Activated CD8-positive, alpha-beta T cell treated with anti-CD3 and anti-CD28 coated beads for 36 hours (primary cell): Measurements from ENCODE around the gene STPG1. TPM values are rescaled to one million over a fixed set of nuclear protein-coding genes. Genes with fewer than 3 reads are reported as not detected.
A peak's percentile ranks its signal among the peaks of the same experiment; 100 is the strongest.

ENCODE experiments used
- ATAC-seq: fragments of 200-7000 bp; cut with Tn5 transposase; one replicate; pipeline ENCODE4 v1.10.0; 2021; ENCODE audit warnings: mild to moderate bottlenecking, moderate library complexity
- CTCF ChIA-PET: fragments of 350-600 bp; sonication (Branson Sonifier 250); formaldehyde crosslinking; loops from one replicate; lab custom pipeline; 2021; ENCODE audit warnings: antibody characterized with exemption; lab: Charles Lee
- POLR2A ChIA-PET: fragments of 350-600 bp; sonication (Branson Sonifier 250); formaldehyde crosslinking; loops from one replicate; lab custom pipeline; 2021; ENCODE audit warnings: antibody characterized with exemption; lab: Charles Lee
- DNase-seq: peaks from one replicate; pipeline ENCODE4 v3.0.0-alpha.2; 2020
- H3K27ac Mint-ChIP-seq: one replicate; pipeline ENCODE4 v1.8.0; 2021; ENCODE audit warnings: mild to moderate bottlenecking, mixed read lengths
- H3K27me3 Mint-ChIP-seq: one replicate; pipeline ENCODE4 v1.8.0; 2021; ENCODE audit warnings: mixed read lengths
- H3K36me3 Mint-ChIP-seq: one replicate; pipeline ENCODE4 v1.8.0; 2021; ENCODE audit warnings: low read depth, mixed read lengths
- H3K4me1 Mint-ChIP-seq: one replicate; pipeline ENCODE4 v1.8.0; 2021; ENCODE audit warnings: low read depth, mixed read lengths
- H3K4me3 Mint-ChIP-seq: one replicate; pipeline ENCODE4 v1.8.0; 2021; ENCODE audit warnings: mild to moderate bottlenecking, moderate library complexity, mixed read lengths
- H3K9me3 Mint-ChIP-seq: one replicate; pipeline ENCODE4 v1.8.0; 2021; ENCODE audit warnings: mixed read lengths
- CTCF ChIP-seq: fragments of 200-600 bp; IDR thresholded peaks from one replicate; pipeline ENCODE4 v1.8.0; 2022; ENCODE audit warnings: antibody characterized with exemption, mild to moderate bottlenecking
- intact Hi-C: fragments of 100-400 bp; cut with micrococcal nuclease; formaldehyde crosslinking; loops from one replicate; pipeline ENCODE4 v1.10.0; 2022
- total RNA-seq, 2 experiments: library from RNA; stranded (reverse); gene quantifications; one replicate each; pipeline ENCODE4 v1.2.3, GENCODE V29; 2021

Gene STPG1
- total RNA-seq, 2 experiments from 2014 or later, result 5.6 to 6.3 TPM

- no peak for TF ChIP-seq CTCF
- intact Hi-C loops, result loop anchor here (5.0 kb wide), 4 partner anchors 65 to 170 kb away; partner anchors contain the start of gene RCAN3
- ChIA-PET CTCF (interaction anchor here (1.1 to 9.6 kb wide), 11 partner anchors 23 to 219 kb away, joined by 3 to 103 read pairs (median 10); no protein-coding TSS in a partner anchor), POLR2A (interaction anchor here (1.6 to 3.6 kb wide), 2 partner anchors 88 to 225 kb away, joined by 4 to 17 read pairs; no protein-coding TSS in a partner anchor)
- Mint-ChIP-seq H3K4me1 (peaks cover 55% of the 10 kb centered on the region), H3K36me3 (peaks cover 19% of the 10 kb centered on the region), H3K27ac (peak overlapping the region; percentile 37), H3K9me3 (no peaks in the 10 kb centered on the region), H3K4me3 (peak overlapping the region; percentile 98), H3K27me3 (no peaks in the 10 kb centered on the region)
- ATAC-seq, result no peak
- no peak for DNase-seq
Measured at GRCh38 chr1:24417681-24418080, 4.1 kb upstream of the STPG1 start.

- H3K9me3 Mint-ChIP-seq, result no peaks in the 10 kb centered on the region
Measured at GRCh38 chr1:24416666-24417391, 3.2 kb upstream of the STPG1 start.

GRCh38 chr1:24415910-24416665 is 2.5 kb upstream of the STPG1 start:
- H3K4me3 Mint-ChIP-seq, result peak overlapping the region; percentile 98
- intact Hi-C loops, result loop anchor here (5.0 kb wide), 4 partner anchors 66 to 171 kb away; partner anchors contain the start of gene RCAN3
- CTCF ChIA-PET, result interaction anchor here (0.6 to 9.6 kb wide), 41 partner anchors 9 to 226 kb away, joined by 3 to 103 read pairs (median 7); partner anchors contain the start of gene RCAN3
- no peak for TF ChIP-seq CTCF
- peak overlapping the region; percentile 95 for H3K27ac Mint-ChIP-seq
- POLR2A ChIA-PET, result interaction anchor here (0.7 to 3.6 kb wide), 15 partner anchors 8 to 226 kb away, joined by 3 to 17 read pairs (median 4); partner anchors contain the start of gene RCAN3
- peaks cover 9% of the 10 kb centered on the region for H3K36me3 Mint-ChIP-seq
- ATAC-seq, result no peak
- H3K9me3 Mint-ChIP-seq, result no peaks in the 10 kb centered on the region
- H3K4me1 Mint-ChIP-seq, result peaks cover 53% of the 10 kb centered on the region
- no peaks in the 10 kb centered on the region for H3K27me3 Mint-ChIP-seq
- DNase-seq, result peak; percentile 9

More at GRCh38 chr1:24416666-24417391, 3.2 kb upstream of the STPG1 start:
- H3K27ac Mint-ChIP-seq, result peak overlapping the region; percentile 95
- DNase-seq (peak; percentile 81), ATAC-seq (peak; percentile 29)
- ChIA-PET CTCF (interaction anchor here (0.6 to 9.6 kb wide), 22 partner anchors 9 to 220 kb away, joined by 3 to 103 read pairs (median 11); partner anchors contain the start of gene RCAN3), POLR2A (interaction anchor here (0.6 to 3.6 kb wide), 7 partner anchors 9 to 226 kb away, joined by 3 to 17 read pairs (median 4); partner anchors contain the start of gene RCAN3)
- H3K4me3 Mint-ChIP-seq, result peak overlapping the region; percentile 98
- no peak for TF ChIP-seq CTCF
- no peaks in the 10 kb centered on the region for H3K27me3 Mint-ChIP-seq
- intact Hi-C loops, result loop anchor here (5.0 kb wide), 4 partner anchors 65 to 170 kb away; partner anchors contain the start of gene RCAN3
- peaks cover 13% of the 10 kb centered on the region for H3K36me3 Mint-ChIP-seq
- peaks cover 56% of the 10 kb centered on the region for H3K4me1 Mint-ChIP-seq

- H3K36me3 Mint-ChIP-seq, result peaks cover 9% of the 10 kb centered on the region
- ATAC-seq, result peak; percentile 93
- POLR2A ChIA-PET, result interaction anchor here (0.8 to 3.6 kb wide), 15 partner anchors 9 to 227 kb away, joined by 3 to 17 read pairs (median 5); partner anchors contain the start of gene RCAN3
- peaks cover 47% of the 10 kb centered on the region for H3K4me1 Mint-ChIP-seq
- H3K27me3 Mint-ChIP-seq, result no peaks in the 10 kb centered on the region
- H3K4me3 Mint-ChIP-seq, result peak within 1 kb of the TSS; percentile 98
- peak within 1 kb of the TSS; percentile 95 for H3K27ac Mint-ChIP-seq
- CTCF ChIA-PET, result interaction anchor here (0.6 to 9.6 kb wide), 41 partner anchors 9 to 230 kb away, joined by 3 to 103 read pairs (median 7); partner anchors contain the start of gene RCAN3
- peak; percentile 99 for DNase-seq
- intact Hi-C loops, result loop anchor here (5.0 kb wide), 4 partner anchors 67 to 172 kb away; partner anchors contain the start of gene RCAN3
- peak; percentile 82 for TF ChIP-seq CTCF
- no peaks in the 10 kb centered on the region for H3K9me3 Mint-ChIP-seq
Measured at GRCh38 chr1:24415334-24415909, 1.8 kb upstream of the STPG1 start, which contains the start of gene NIPAL3. Gene NIPAL3 (plus strand): TSS chr1:24415802. CDS start chr1:24419548, 3,746 bp downstream.
